Measurements from ENCODE around the gene ERCC1. TPM values are rescaled to one million over a fixed set of nuclear protein-coding genes. Genes with fewer than 3 reads are reported as not detected.

The ERCC1 gene
- total and polyA plus RNA-seq, 2 of the 13 experiments (the other 11 are each of a cell fraction or from before 2014, with no cell fraction given): 40.0 to 66.4 TPM

DNA sequence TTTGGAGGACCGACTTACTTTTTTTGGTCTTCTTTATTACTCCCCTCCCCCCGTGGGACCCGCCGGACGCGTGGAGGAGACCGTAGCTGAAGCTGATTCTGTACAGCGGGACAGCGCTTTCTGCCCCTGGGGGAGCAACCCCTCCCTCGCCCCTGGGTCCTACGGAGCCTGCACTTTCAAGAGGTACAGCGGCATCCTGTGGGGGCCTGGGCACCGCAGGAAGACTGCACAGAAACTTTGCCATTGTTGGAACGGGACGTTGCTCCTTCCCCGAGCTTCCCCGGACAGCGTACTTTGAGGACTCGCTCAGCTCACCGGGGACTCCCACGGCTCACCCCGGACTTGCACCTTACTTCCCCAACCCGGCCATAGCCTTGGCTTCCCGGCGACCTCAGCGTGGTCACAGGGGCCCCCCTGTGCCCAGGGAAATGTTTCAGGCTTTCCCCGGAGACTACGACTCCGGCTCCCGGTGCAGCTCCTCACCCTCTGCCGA is 44.5 kb upstream of the ERCC1 start (continued):
- TF ChIP-seq ZNF710 (CRISPR knock-in tag; IDR thresholded peaks at IDR 0.05; ENCODE audit: borderline replicate concordance) (no peak), ZNF234 (CRISPR knock-in tag; conservative IDR thresholded peaks at IDR 0.05) (no peak), SNRNP70 (IDR thresholded peaks at IDR 0.05; ENCODE audit: low read depth, low read length) (no peak), MXD4 (CRISPR knock-in tag; IDR thresholded peaks at IDR 0.05) (no peak), NFIB (CRISPR knock-in tag; IDR thresholded peaks at IDR 0.05; ENCODE audit: borderline replicate concordance) (no peak), PHB2 (IDR thresholded peaks at IDR 0.05; ENCODE audit: partially characterized antibody) (no peak), TCF7 (IDR thresholded peaks at IDR 0.05; ENCODE audit: low read depth) (no peak), SAFB2 (CRISPR knock-in tag; IDR thresholded peaks at IDR 0.05; ENCODE audit: borderline replicate concordance, low read depth) (no peak), SP2 (CRISPR knock-in tag; IDR thresholded peaks at IDR 0.05) (no peak), SMAD1 (CRISPR knock-in tag; IDR thresholded peaks at IDR 0.05; ENCODE audit: borderline replicate concordance, low read depth) (no peak), ZMYM4 (CRISPR knock-in tag; IDR thresholded peaks at IDR 0.05) (no peak)
- TF ChIP-seq, protein P1, sequence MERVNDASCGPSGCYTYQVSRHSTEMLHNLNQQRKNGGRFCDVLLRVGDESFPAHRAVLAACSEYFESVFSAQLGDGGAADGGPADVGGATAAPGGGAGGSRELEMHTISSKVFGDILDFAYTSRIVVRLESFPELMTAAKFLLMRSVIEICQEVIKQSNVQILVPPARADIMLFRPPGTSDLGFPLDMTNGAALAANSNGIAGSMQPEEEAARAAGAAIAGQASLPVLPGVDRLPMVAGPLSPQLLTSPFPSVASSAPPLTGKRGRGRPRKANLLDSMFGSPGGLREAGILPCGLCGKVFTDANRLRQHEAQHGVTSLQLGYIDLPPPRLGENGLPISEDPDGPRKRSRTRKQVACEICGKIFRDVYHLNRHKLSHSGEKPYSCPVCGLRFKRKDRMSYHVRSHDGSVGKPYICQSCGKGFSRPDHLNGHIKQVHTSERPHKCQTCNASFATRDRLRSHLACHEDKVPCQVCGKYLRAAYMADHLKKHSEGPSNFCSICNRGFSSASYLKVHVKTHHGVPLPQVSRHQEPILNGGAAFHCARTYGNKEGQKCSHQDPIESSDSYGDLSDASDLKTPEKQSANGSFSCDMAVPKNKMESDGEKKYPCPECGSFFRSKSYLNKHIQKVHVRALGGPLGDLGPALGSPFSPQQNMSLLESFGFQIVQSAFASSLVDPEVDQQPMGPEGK (CRISPR knock-in tag; IDR thresholded peaks at IDR 0.05): peak; percentile 52; the same call in 1 of the 2 replicates
- TF ChIP-seq, protein P2, sequence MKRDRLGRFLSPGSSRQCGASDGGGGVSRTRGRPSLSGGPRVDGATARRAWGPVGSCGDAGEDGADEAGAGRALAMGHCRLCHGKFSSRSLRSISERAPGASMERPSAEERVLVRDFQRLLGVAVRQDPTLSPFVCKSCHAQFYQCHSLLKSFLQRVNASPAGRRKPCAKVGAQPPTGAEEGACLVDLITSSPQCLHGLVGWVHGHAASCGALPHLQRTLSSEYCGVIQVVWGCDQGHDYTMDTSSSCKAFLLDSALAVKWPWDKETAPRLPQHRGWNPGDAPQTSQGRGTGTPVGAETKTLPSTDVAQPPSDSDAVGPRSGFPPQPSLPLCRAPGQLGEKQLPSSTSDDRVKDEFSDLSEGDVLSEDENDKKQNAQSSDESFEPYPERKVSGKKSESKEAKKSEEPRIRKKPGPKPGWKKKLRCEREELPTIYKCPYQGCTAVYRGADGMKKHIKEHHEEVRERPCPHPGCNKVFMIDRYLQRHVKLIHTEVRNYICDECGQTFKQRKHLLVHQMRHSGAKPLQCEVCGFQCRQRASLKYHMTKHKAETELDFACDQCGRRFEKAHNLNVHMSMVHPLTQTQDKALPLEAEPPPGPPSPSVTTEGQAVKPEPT (CRISPR knock-in tag; IDR thresholded peaks at IDR 0.05; ENCODE audit: low read depth): no peak
